Measurements from ENCODE around the gene PPM1N. TPM values are rescaled to one million over a fixed set of nuclear protein-coding genes. Genes with fewer than 3 reads are reported as not detected.

Gene PPM1N
- polyA plus RNA-seq, 3 donors = 0.62 to 3.7 (median 0.71) TPM

GRCh38 chr19:45517641-45518468 is 19.6 kb downstream of the PPM1N start:
- H3K27ac ChIP-seq (ENCODE audit: low read depth, low read length) = no peak overlapping the region
- 83 to 88% (median 88%) methylated on average over 44 to 50 of the region's 50 CpGs for WGBS, 3 donors

- H3K27ac ChIP-seq (ENCODE audit: low read depth, low read length) = no peak overlapping the region
- 72 to 91% (median 87%) methylated on average over 7 of the region's 7 CpGs for WGBS, 3 donors
These were observed 20.2 kb downstream of the PPM1N start for GRCh38 chr19:45518469-45518826.

- 86 to 88% (median 87%) methylated on average over 23 to 24 of the region's 24 CpGs for WGBS, 3 donors
- H3K27ac ChIP-seq (ENCODE audit: low read depth, low read length) = no peak overlapping the region
These were observed 24.0 kb downstream of the PPM1N start for GRCh38 chr19:45522010-45522941.

- WGBS, 3 donors = 66 to 70% (median 68%) methylated on average over 9 of the region's 9 CpGs
- no peak overlapping the region for H3K27ac ChIP-seq (ENCODE audit: low read depth, low read length)
These were observed 25.5 kb downstream of the PPM1N start for GRCh38 chr19:45523642-45524256.

- WGBS, 3 donors = 56 to 91% (median 90%) methylated on average over 14 to 15 of the region's 15 CpGs
- no peak overlapping the region for H3K27ac ChIP-seq (ENCODE audit: low read depth, low read length)
These were observed 26.4 kb downstream of the PPM1N start for GRCh38 chr19:45524575-45525129.

- no peak overlapping the region for H3K27ac ChIP-seq (ENCODE audit: low read depth, low read length)
- 52 to 77% (median 59%) methylated on average over 9 of the region's 9 CpGs for WGBS, 3 donors
These were observed 27.9 kb downstream of the PPM1N start for GRCh38 chr19:45526143-45526542.

GRCh38 chr19:45526971-45527370 is 28.7 kb downstream of the PPM1N start:
- no peak overlapping the region for H3K27ac ChIP-seq (ENCODE audit: low read depth, low read length)

GRCh38 chr19:45527731-45528130 is 29.5 kb downstream of the PPM1N start:
- H3K27ac ChIP-seq (ENCODE audit: low read depth, low read length) = no peak overlapping the region
- 72 to 79% (median 75%) methylated on average over 15 of the region's 15 CpGs for WGBS, 3 donors

More at GRCh38 chr19:45526971-45527370, 28.7 kb downstream of the PPM1N start:
- WGBS, 3 donors = 89 to 95% (median 91%) methylated on average over 4 of the region's 4 CpGs

- 15 to 49% (median 38%) methylated on average over 17 of the region's 17 CpGs for WGBS, 3 donors
These were observed 30.0 kb downstream of the PPM1N start for GRCh38 chr19:45528149-45528743.

GRCh38 chr19:45528744-45529419 is 30.6 kb downstream of the PPM1N start:
- no peak overlapping the region for H3K27ac ChIP-seq (ENCODE audit: low read depth, low read length)
- WGBS, 3 donors = 5 to 12% (median 10%) methylated on average over 48 to 49 of the region's 49 CpGs

More at GRCh38 chr19:45528149-45528743, 30.0 kb downstream of the PPM1N start:
- no peak overlapping the region for H3K27ac ChIP-seq (ENCODE audit: low read depth, low read length)

GRCh38 chr19:45529420-45529785 is 31.2 kb downstream of the PPM1N start:
- WGBS, 3 donors = 24 to 36% (median 31%) methylated on average over 14 of the region's 14 CpGs
- H3K27ac ChIP-seq (ENCODE audit: low read depth, low read length) = no peak overlapping the region

- 97 to 100% (median 100%) methylated on average over 1 of the region's 1 CpG for WGBS, 3 donors
- no peak overlapping the region for H3K27ac ChIP-seq (ENCODE audit: low read depth, low read length)
These were observed 33.1 kb downstream of the PPM1N start for GRCh38 chr19:45531349-45531748.

- WGBS, 3 donors = 88 to 96% (median 91%) methylated on average over 9 of the region's 9 CpGs
- no peak overlapping the region for H3K27ac ChIP-seq (ENCODE audit: low read depth, low read length)
These were observed 41.2 kb downstream of the PPM1N start for GRCh38 chr19:45539459-45539858.

GRCh38 chr19:45542234-45542668 is 44.0 kb downstream of the PPM1N start:
- 73 to 75% (median 74%) methylated on average over 7 of the region's 7 CpGs for whole genome bisulfite sequencing, 3 donors
- no peak overlapping the region for H3K27ac ChIP-seq (ENCODE audit: low read depth, low read length)

GRCh38 chr19:45547211-45547770 is 49.0 kb downstream of the PPM1N start:
- H3K27ac ChIP-seq (ENCODE audit: low read depth, low read length) = no peak overlapping the region
- 78 to 87% (median 85%) methylated on average over 10 of the region's 10 CpGs for WGBS, 3 donors

GRCh38 chr19:45547965-45548609 is 49.8 kb downstream of the PPM1N start:
- H3K27ac ChIP-seq (ENCODE audit: low read depth, low read length) = no peak overlapping the region
- 74 to 93% (median 82%) methylated on average over 9 of the region's 9 CpGs for WGBS, 3 donors

Data from adipose tissue (tissue), 3 donors.